ENCODE results near the gene NRTN. TPM values are rescaled to one million over a fixed set of nuclear protein-coding genes. Genes with fewer than 3 reads are reported as not detected.

Gene NRTN
- total RNA-seq, 1 experiment from 2014 or later, result 4.6 TPM

DNA sequence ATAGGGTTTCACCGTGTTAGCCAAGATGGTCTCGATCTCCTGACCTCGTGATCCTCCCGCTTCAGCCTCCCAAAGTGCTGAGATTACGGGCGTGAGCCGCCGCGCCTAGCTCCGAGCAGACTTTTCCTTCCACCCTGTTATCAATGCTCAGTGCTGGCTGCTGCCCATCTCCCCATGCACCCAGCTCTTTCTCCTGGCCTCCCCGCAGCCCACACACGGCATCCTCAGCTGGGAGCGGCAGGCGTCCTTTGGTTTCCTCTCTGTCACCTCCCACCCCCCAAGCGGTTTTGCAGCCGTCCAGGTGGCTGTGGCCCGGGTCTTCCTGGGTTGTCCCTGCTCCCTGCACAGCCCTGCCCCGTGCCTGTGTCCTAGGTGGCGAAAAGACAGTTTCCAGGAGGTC lies 32.5 kb upstream of the NRTN start:
- Histone ChIP-seq H3T11ph (ENCODE audit: low read length) (no peak overlapping the region), H3K4me1 (ENCODE audit: insufficient read depth, low read length) (no peaks in the 10 kb centered on the region), H3K23me2 (ENCODE audit: insufficient read length, low read depth, low read length, poor library complexity, severe bottlenecking) (no peaks in the 10 kb centered on the region), H2BK120ac (ENCODE audit: low read depth, low read length, poor library complexity, severe bottlenecking) (no peak overlapping the region), H3K27me3 (ENCODE audit: insufficient read depth, low read length) (no peaks in the 10 kb centered on the region), H2BK15ac (ENCODE audit: low read depth, low read length) (no peak overlapping the region), H3K9me3 (ENCODE audit: control insufficient read depth, low read depth, low read length) (no peaks in the 10 kb centered on the region), H3K56ac (ENCODE audit: insufficient read length, low read depth, low read length) (no peak overlapping the region), H3K14ac (ENCODE audit: insufficient read depth, low read length) (no peak overlapping the region), H3K18ac (ENCODE audit: insufficient read length, low read depth, low read length) (no peak overlapping the region), H3K9ac (ENCODE audit: extremely low read depth, insufficient read length, low read length) (no peak overlapping the region), H4K8ac (replicated peaks; ENCODE audit: insufficient read length, low read depth, low read length) (no peak overlapping the region), H2BK20ac (ENCODE audit: low read depth, low read length, poor library complexity, severe bottlenecking) (no peak overlapping the region), H4K5ac (ENCODE audit: insufficient read length, low read depth, low read length) (no peak overlapping the region), H2AFZ (ENCODE audit: low read length) (no peak overlapping the region), H2BK12ac (ENCODE audit: insufficient read length, low read depth, low read length) (no peak overlapping the region), H2AK5ac (ENCODE audit: insufficient read length, low read length) (no peak overlapping the region), H2BK5ac (ENCODE audit: insufficient read length, low read length) (no peak overlapping the region), H4K91ac (ENCODE audit: insufficient read length, low read depth, low read length) (no peak overlapping the region), H3K27ac (ENCODE audit: insufficient read length, low read depth, low read length) (no peak overlapping the region), H3K4ac (ENCODE audit: low read depth, low read length) (no peak overlapping the region), H4K20me1 (ENCODE audit: control insufficient read depth, insufficient read depth, insufficient read length) (no peaks in the 10 kb centered on the region), H3K4me2 (ENCODE audit: insufficient read depth, insufficient read length, low read length) (no peak overlapping the region), H3K23ac (ENCODE audit: insufficient read length, low read depth, low read length) (no peak overlapping the region), H3K79me1 (ENCODE audit: insufficient read depth, low read depth, low read length, poor library complexity, severe bottlenecking) (no peaks in the 10 kb centered on the region), H3K79me2 (ENCODE audit: insufficient read depth, low read length) (no peaks in the 10 kb centered on the region)
- H3K36me3 Mint-ChIP-seq (ENCODE audit: insufficient read depth in 1 of 3, low read depth in 3 of 3), result no peaks in the 10 kb centered on the region
- no peak overlapping the region for H3K4me3 Mint-ChIP-seq
- no peak for DNase-seq
- no peaks in the 10 kb centered on the region for H3K4me1 Mint-ChIP-seq
- H3K27me3 Mint-ChIP-seq (ENCODE audit: low read depth), result peaks cover 20% of the 10 kb centered on the region
- TF ChIP-seq, protein P1, sequence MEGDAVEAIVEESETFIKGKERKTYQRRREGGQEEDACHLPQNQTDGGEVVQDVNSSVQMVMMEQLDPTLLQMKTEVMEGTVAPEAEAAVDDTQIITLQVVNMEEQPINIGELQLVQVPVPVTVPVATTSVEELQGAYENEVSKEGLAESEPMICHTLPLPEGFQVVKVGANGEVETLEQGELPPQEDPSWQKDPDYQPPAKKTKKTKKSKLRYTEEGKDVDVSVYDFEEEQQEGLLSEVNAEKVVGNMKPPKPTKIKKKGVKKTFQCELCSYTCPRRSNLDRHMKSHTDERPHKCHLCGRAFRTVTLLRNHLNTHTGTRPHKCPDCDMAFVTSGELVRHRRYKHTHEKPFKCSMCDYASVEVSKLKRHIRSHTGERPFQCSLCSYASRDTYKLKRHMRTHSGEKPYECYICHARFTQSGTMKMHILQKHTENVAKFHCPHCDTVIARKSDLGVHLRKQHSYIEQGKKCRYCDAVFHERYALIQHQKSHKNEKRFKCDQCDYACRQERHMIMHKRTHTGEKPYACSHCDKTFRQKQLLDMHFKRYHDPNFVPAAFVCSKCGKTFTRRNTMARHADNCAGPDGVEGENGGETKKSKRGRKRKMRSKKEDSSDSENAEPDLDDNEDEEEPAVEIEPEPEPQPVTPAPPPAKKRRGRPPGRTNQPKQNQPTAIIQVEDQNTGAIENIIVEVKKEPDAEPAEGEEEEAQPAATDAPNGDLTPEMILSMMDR (conservative IDR thresholded peaks at IDR 0.05), result no peak
- no peaks in the 10 kb centered on the region for H3K9me3 Mint-ChIP-seq
- no CpG with 5 or more reads among the region's 19 CpGs for WGBS (ENCODE audit: extremely low coverage, insufficient read length, low lambda C conversion rate)
- no peak overlapping the region for H3K27ac Mint-ChIP-seq

Measured in H9 (cell line).